OCI-LY7 (cell line): ENCODE results near the gene MAP3K21. TPM values are rescaled to one million over a fixed set of nuclear protein-coding genes. Genes with fewer than 3 reads are reported as not detected.

Experiments used
- BruUV-seq: library from RNA; stranded (reverse); fragments of 400-500 nt; replicated peaks from 2 replicates; lab custom pipeline; 2021; lab: Mats Ljungman, UMichigan
- CTCF ChIA-PET: fragments of 300-600 bp; sonication (Branson Sonifier 250); formaldehyde crosslinking; loops from one replicate; lab custom pipeline; 2022; ENCODE audit warnings: antibody characterized with exemption; ENCODE audit not compliant: unreplicated experiment; lab: Charles Lee
- POLR2A ChIA-PET: fragments of 300-600 bp; sonication (Branson Sonifier 250); formaldehyde crosslinking; loops from one replicate; lab custom pipeline; 2022; ENCODE audit warnings: antibody characterized with exemption; lab: Charles Lee
- DNase-seq: peaks from one replicate; pipeline ENCODE4 v3.0.0-alpha.2; 2015; ENCODE audit warnings: low spot score
- H2AFZ ChIP-seq: fragments of 200-600 bp; sonication (generic), shearing (Covaris generic); 2 replicates; pipeline ENCODE4 v1.6.1; 2014; ENCODE audit warnings: mild to moderate bottlenecking, antibody characterized with exemption, low read length, moderate library complexity
- H3K27ac ChIP-seq: fragments of 200-600 bp; sonication (generic); 2 replicates; pipeline ENCODE4 v1.5.1; 2014; ENCODE audit warnings: mixed run types, low read depth, mild to moderate bottlenecking, moderate library complexity, low read length, inconsistent platforms; ENCODE audit not compliant: poor library complexity, severe bottlenecking
- H3K36me3 ChIP-seq: fragments of 200-600 bp; sonication (generic); 2 replicates; pipeline ENCODE4 v1.6.1; 2014; ENCODE audit warnings: mild to moderate bottlenecking, antibody characterized with exemption, low read length, moderate library complexity, mixed read lengths; ENCODE audit not compliant: insufficient read depth
- H3K4me1 ChIP-seq: fragments of 200-600 bp; sonication (generic); 2 replicates; pipeline ENCODE4 v1.5.1; 2014; ENCODE audit warnings: mild to moderate bottlenecking, low read length; ENCODE audit not compliant: insufficient read depth, poor library complexity, severe bottlenecking
- H3K4me2 ChIP-seq: fragments of 200-600 bp; sonication (generic); 2 replicates; pipeline ENCODE4 v1.6.1; 2014; ENCODE audit warnings: mild to moderate bottlenecking, low read length
- H3K4me3 ChIP-seq: fragments of 200-600 bp; sonication (generic); 2 replicates; pipeline ENCODE4 v1.5.1; 2014; ENCODE audit warnings: mild to moderate bottlenecking, low read depth, low read length; ENCODE audit not compliant: poor library complexity, severe bottlenecking
- H3K79me2 ChIP-seq: fragments of 200-600 bp; sonication (generic); 2 replicates; pipeline ENCODE4 v1.6.1; 2016; ENCODE audit warnings: low read depth, mild to moderate bottlenecking, low read length, moderate library complexity, mixed read lengths; ENCODE audit not compliant: insufficient read depth
- H3K9me2 ChIP-seq: fragments of 200-600 bp; sonication (generic); 2 replicates; pipeline ENCODE4 v1.6.1; 2016; ENCODE audit warnings: mild to moderate bottlenecking, low read length, mixed read lengths; ENCODE audit not compliant: insufficient read depth
- H3K9me3 ChIP-seq: fragments of 200-600 bp; sonication (generic); 2 replicates; pipeline ENCODE4 v1.6.1; 2014; ENCODE audit warnings: mild to moderate bottlenecking, mixed run types, low read length, mixed read lengths
- H4K20me1 ChIP-seq: fragments of 200-600 bp; sonication (generic); 2 replicates; pipeline ENCODE4 v1.6.1; 2014; ENCODE audit warnings: mild to moderate bottlenecking, antibody characterized with exemption, low read length, moderate library complexity, mixed read lengths; ENCODE audit not compliant: insufficient read depth
- CTCF ChIP-seq: fragments of 200-600 bp; sonication (generic); conservative IDR thresholded peaks from 2 replicates; pipeline ENCODE4 v1.5.1; 2014; ENCODE audit warnings: mild to moderate bottlenecking, antibody characterized with exemption, low read length, moderate library complexity, mixed read lengths
- EZH2phosphoT487 ChIP-seq: fragments of 200-600 bp; sonication (generic); IDR thresholded peaks from 2 replicates; pipeline ENCODE4 v1.6.1; 2018; ENCODE audit warnings: low read depth, borderline replicate concordance, mild to moderate bottlenecking, mixed run types, antibody characterized with exemption, low read length, moderate library complexity, mixed read lengths
- intact Hi-C: fragments of 100-400 bp; cut with micrococcal nuclease; formaldehyde crosslinking; loops from one replicate; pipeline ENCODE4 v1.10.0; 2022; ENCODE audit not compliant: unreplicated experiment
- total RNA-seq, 2 experiments: library from RNA; depleted of rRNA in 1 of 2; stranded (reverse); fragments of >200 nt in 1 of 2; shearing (Covaris generic) in 1 of 2; gene quantifications; 2 replicates each; pipeline ENCODE4 v1.2.3, GENCODE V29; 2014 to 2022

The MAP3K21 gene
- total RNA-seq, 2 experiments from 2014 or later, result 1.3 to 1.8 TPM

GRCh38 chr1:233340966-233341516 lies 13.5 kb downstream of the MAP3K21 start:
- TF ChIP-seq EZH2phosphoT487, result no peak
- no peak for TF ChIP-seq CTCF
- intact Hi-C loops, result no loop called here

GRCh38 chr1:233342086-233342485 lies 14.6 kb downstream of the MAP3K21 start:
- BruUV-seq, result no TSS peak
- Histone ChIP-seq H3K4me1 (no peaks in the 10 kb centered on the region), H3K4me2 (no peak overlapping the region), H3K4me3 (no peak overlapping the region), H2AFZ (no peak overlapping the region), H3K79me2 (no peaks in the 10 kb centered on the region), H3K9me3 (no peaks in the 10 kb centered on the region), H3K9me2 (no peaks in the 10 kb centered on the region), H3K27ac (no peak overlapping the region), H4K20me1 (no peaks in the 10 kb centered on the region), H3K36me3 (no peaks in the 10 kb centered on the region)
- ChIA-PET CTCF (no interaction called here), POLR2A (interaction anchor here (0.7 kb wide), 1 partner anchor 660 kb away, joined by 3 read pairs; no protein-coding TSS in a partner anchor)
- TF ChIP-seq EZH2phosphoT487 (no peak), CTCF (no peak)
- intact Hi-C loops, result no loop called here
- DNase-seq, result no peak

More at GRCh38 chr1:233340966-233341516, 13.5 kb downstream of the MAP3K21 start:
- no peaks in the 10 kb centered on the region for H3K79me2 ChIP-seq
- no peaks in the 10 kb centered on the region for H3K36me3 ChIP-seq
- no peak overlapping the region for H3K27ac ChIP-seq
- no peak overlapping the region for H2AFZ ChIP-seq
- DNase-seq, result no peak
- no peaks in the 10 kb centered on the region for H3K9me2 ChIP-seq
- no TSS peak for BruUV-seq
- no peaks in the 10 kb centered on the region for H3K4me1 ChIP-seq
- CTCF ChIA-PET, result no interaction called here
- H4K20me1 ChIP-seq, result no peaks in the 10 kb centered on the region
- POLR2A ChIA-PET, result no interaction called here
- H3K9me3 ChIP-seq, result no peaks in the 10 kb centered on the region
- H3K4me2 ChIP-seq, result no peak overlapping the region
- H3K4me3 ChIP-seq, result no peak overlapping the region

GRCh38 chr1:233343262-233343661 lies 15.7 kb downstream of the MAP3K21 start:
- Histone ChIP-seq H3K9me2 (no peaks in the 10 kb centered on the region), H3K79me2 (no peaks in the 10 kb centered on the region), H3K4me1 (no peaks in the 10 kb centered on the region), H3K4me2 (no peak overlapping the region), H2AFZ (no peak overlapping the region), H3K36me3 (no peaks in the 10 kb centered on the region), H3K4me3 (no peak overlapping the region), H4K20me1 (no peaks in the 10 kb centered on the region), H3K9me3 (no peaks in the 10 kb centered on the region), H3K27ac (no peak overlapping the region)
- ChIA-PET CTCF (no interaction called here), POLR2A (no interaction called here)
- intact Hi-C loops, result no loop called here
- BruUV-seq, result no TSS peak
- no peak for DNase-seq
- TF ChIP-seq CTCF, result no peak
- no peak for TF ChIP-seq EZH2phosphoT487
